ENCODE results near the gene ZMYND8. TPM values are rescaled to one million over a fixed set of nuclear protein-coding genes. Genes with fewer than 3 reads are reported as not detected.
A peak's percentile ranks its signal among the peaks of the same experiment; 100 is the strongest.

The ZMYND8 gene
- total and polyA plus RNA-seq, 2 of the 4 experiments (the other 2 are of a cell fraction) = 24.0 to 28.2 TPM

- in situ Hi-C loops (cut with MboI; ENCODE audit: low sequenced_read_pairs) (no loop called here), intact Hi-C loops (cut with micrococcal nuclease) (no loop called here), dilution Hi-C loops (cut with HindIII; ENCODE audit: low sequenced_read_pairs, unreplicated experiment) (no loop called here)
- Histone ChIP-seq H3K23ac (ENCODE audit: low read depth, low read length) (no peak overlapping the region), H2AK9ac (replicated peaks; ENCODE audit: low read depth, low read length, poor library complexity) (no peak overlapping the region), H4K91ac (ENCODE audit: insufficient read depth, low read depth, low read length) (no peak overlapping the region), H3K9me3 (ENCODE audit: control insufficient read depth, insufficient read depth, low read length) (no peaks in the 10 kb centered on the region), H2BK15ac (ENCODE audit: low read depth, low read length) (no peak overlapping the region), H3K4me3 (ENCODE audit: insufficient read depth, low read depth, low read length) (no peak overlapping the region), H3K4me2 (ENCODE audit: low read depth, low read length) (no peak overlapping the region), H3K27ac (ENCODE audit: insufficient read depth, low read length) (no peak overlapping the region), H3K56ac (ENCODE audit: extremely low read depth, insufficient read depth, low read length) (no peak overlapping the region), H2BK120ac (ENCODE audit: low read depth, low read length) (no peak overlapping the region), H3K4me1 (ENCODE audit: control insufficient read depth, insufficient read depth, low read length) (no peaks in the 10 kb centered on the region), H3K18ac (ENCODE audit: low read depth, low read length) (no peak overlapping the region), H3K14ac (replicated peaks; ENCODE audit: low read depth, low read length) (no peak overlapping the region), H3K36me3 (ENCODE audit: control insufficient read depth, insufficient read depth, low read length) (no peaks in the 10 kb centered on the region), H3K9ac (ENCODE audit: low read depth, low read length) (no peak overlapping the region), H2BK20ac (ENCODE audit: low read depth, low read length) (no peak overlapping the region), H4K8ac (ENCODE audit: low read depth in 2 of 2, low read length in 2 of 2) (no peak overlapping the region), H2AFZ (replicated peaks; ENCODE audit: low read length, poor library complexity) (peak overlapping the region; percentile 13), H3K4ac (ENCODE audit: low read depth, low read length) (no peak overlapping the region), H2BK5ac (ENCODE audit: low read depth, low read length, poor library complexity, severe bottlenecking) (no peak overlapping the region), H4K20me1 (ENCODE audit: insufficient read depth, low read length) (no peaks in the 10 kb centered on the region), H3K9me1 (ENCODE audit: insufficient read depth, low read length) (0 out of 2 replicates have a peak, but pooled peaks cover 5% of the 10 kb centered on the region), H2AK5ac (ENCODE audit: low read depth, low read length) (no peak overlapping the region), H3K79me1 (ENCODE audit: low read depth in 1 of 2, low read length in 2 of 2) (no peaks in the 10 kb centered on the region), H3K27me3 (ENCODE audit: control insufficient read depth, insufficient read depth, low read length) (no peaks in the 10 kb centered on the region), H4K5ac (ENCODE audit: low read depth, low read length) (no peak overlapping the region)
- ChIA-PET POLR2A (ENCODE audit: unreplicated experiment) (no interaction called here), CTCF (no interaction called here)
- whole genome bisulfite sequencing, 2 experiments (ENCODE audit: extremely low coverage in 2 of 2, insufficient read length in 1 of 2) = no CpG with 5 or more reads among the region's 13 CpGs
- ATAC-seq (ENCODE audit: low read depth) (no peak), DNase-seq (no peak)
- no peak for TF ChIP-seq FOS (IDR thresholded peaks at IDR 0.05; ENCODE audit: low read depth, low read length)
- TF ChIP-seq, protein P1, sequence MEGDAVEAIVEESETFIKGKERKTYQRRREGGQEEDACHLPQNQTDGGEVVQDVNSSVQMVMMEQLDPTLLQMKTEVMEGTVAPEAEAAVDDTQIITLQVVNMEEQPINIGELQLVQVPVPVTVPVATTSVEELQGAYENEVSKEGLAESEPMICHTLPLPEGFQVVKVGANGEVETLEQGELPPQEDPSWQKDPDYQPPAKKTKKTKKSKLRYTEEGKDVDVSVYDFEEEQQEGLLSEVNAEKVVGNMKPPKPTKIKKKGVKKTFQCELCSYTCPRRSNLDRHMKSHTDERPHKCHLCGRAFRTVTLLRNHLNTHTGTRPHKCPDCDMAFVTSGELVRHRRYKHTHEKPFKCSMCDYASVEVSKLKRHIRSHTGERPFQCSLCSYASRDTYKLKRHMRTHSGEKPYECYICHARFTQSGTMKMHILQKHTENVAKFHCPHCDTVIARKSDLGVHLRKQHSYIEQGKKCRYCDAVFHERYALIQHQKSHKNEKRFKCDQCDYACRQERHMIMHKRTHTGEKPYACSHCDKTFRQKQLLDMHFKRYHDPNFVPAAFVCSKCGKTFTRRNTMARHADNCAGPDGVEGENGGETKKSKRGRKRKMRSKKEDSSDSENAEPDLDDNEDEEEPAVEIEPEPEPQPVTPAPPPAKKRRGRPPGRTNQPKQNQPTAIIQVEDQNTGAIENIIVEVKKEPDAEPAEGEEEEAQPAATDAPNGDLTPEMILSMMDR (conservative IDR thresholded peaks at IDR 0.05; ENCODE audit: low read depth, low read length) = no peak
- TF ChIP-seq RFX5 (IDR thresholded peaks at IDR 0.05; ENCODE audit: low read depth, low read length) = no peak
- TF ChIP-seq CHD1 (IDR thresholded peaks at IDR 0.05; ENCODE audit: low read depth, low read length) = no peak
- TF ChIP-seq CEBPB (IDR thresholded peaks at IDR 0.05; ENCODE audit: low read depth, low read length) = no peak
- TF ChIP-seq SMC3 (IDR thresholded peaks at IDR 0.05; ENCODE audit: low read depth, low read length) = no peak
- TF ChIP-seq POLR2A (IDR thresholded peaks at IDR 0.05; ENCODE audit: low read depth, low read length) = no peak
- TF ChIP-seq RCOR1 (IDR thresholded peaks at IDR 0.05; ENCODE audit: insufficient replicate concordance, low read length) = no peak
- no peak for TF ChIP-seq NFE2L2 (IDR thresholded peaks at IDR 0.05; ENCODE audit: low read depth, low read length)
- no peak for TF ChIP-seq RAD21 (IDR thresholded peaks at IDR 0.05; ENCODE audit: low read length)
- TF ChIP-seq MXI1 (IDR thresholded peaks at IDR 0.05; ENCODE audit: borderline replicate concordance, low read depth, low read length) = no peak
- TF ChIP-seq USF2 (IDR thresholded peaks at IDR 0.05; ENCODE audit: low read depth, low read length) = no peak
- no peak for TF ChIP-seq BHLHE40 (IDR thresholded peaks at IDR 0.05; ENCODE audit: low read depth, low read length)
- no peak for TF ChIP-seq ELK1 (IDR thresholded peaks at IDR 0.05; ENCODE audit: borderline replicate concordance, low read depth, low read length)
- TF ChIP-seq MAZ (IDR thresholded peaks at IDR 0.05; ENCODE audit: borderline replicate concordance, low read depth, low read length) = no peak
- TF ChIP-seq MAFK (IDR thresholded peaks at IDR 0.05; ENCODE audit: low read depth, low read length) = no peak
- BruUV-seq (replicated peaks) = no TSS peak
These were observed 192.4 kb downstream of the ZMYND8 start for GRCh38 chr20:47164140-47164539.

All from IMR-90 (cell line).